A549 (cell line): Measurements from ENCODE around the gene NELFCD. TPM values are rescaled to one million over a fixed set of nuclear protein-coding genes. Genes with fewer than 3 reads are reported as not detected.

Experiments used
- ATAC-seq, 2 experiments: fragments of 200-7000 bp in 1 of 2; fragments of >200 bp in 1 of 2; cut with Nextera tagmentation in 1 of 2; cut with Tn5 transposase in 1 of 2; 3 replicates each; pipeline versions ENCODE4 v1.8.0 to v1.9.1; 2018 to 2020; ENCODE audit warnings: mild to moderate bottlenecking in 1 of 2, moderate library complexity in 1 of 2
- CTCF ChIA-PET: fragments of 300-600 bp; sonication (Branson Sonifier 250); formaldehyde crosslinking; extraction: SDS; loops from one replicate; lab custom pipeline; 2021; ENCODE audit warnings: antibody characterized with exemption, inconsistent platforms; lab: Yijun Ruan, JAX
- POLR2A ChIA-PET: fragments of 350-600 bp; formaldehyde crosslinking; extraction: SDS; loops from one replicate; lab custom pipeline; 2021; ENCODE audit warnings: antibody characterized with exemption, inconsistent platforms; lab: Yijun Ruan, JAX
- DNase-seq, 2 experiments: peaks; one replicate each; pipeline versions ENCODE4 v3.0.0 to v3.0.0-alpha.2; 2011 to 2016; ENCODE audit warnings: low read depth in 1 of 2, low spot score in 1 of 2
- FAIRE-seq: peaks from 2 replicates; lab custom pipeline; 2011; peaks lifted over from hg19 to GRCh38; lab: Jason Lieb, UNC
- H3K27ac ChIP-seq, 2 experiments: fragments of >200 bp; sonication (Bioruptor Twin); formaldehyde crosslinking; 3 replicates each; pipeline ENCODE4 v1.5.1; 2016 to 2017
- H3K4me1 ChIP-seq: fragments of >200 bp; sonication (Bioruptor Twin); formaldehyde crosslinking; 3 replicates; pipeline ENCODE4 v1.6.1; 2016
- H3K4me2 ChIP-seq: fragments of >200 bp; sonication (Bioruptor Twin); formaldehyde crosslinking; 3 replicates; pipeline ENCODE4 v1.6.1; 2016
- H3K4me3 ChIP-seq: fragments of >200 bp; sonication (Bioruptor Twin); formaldehyde crosslinking; 3 replicates; pipeline ENCODE4 v1.5.1; 2016
- H3K9me3 ChIP-seq: fragments of >200 bp; sonication (Bioruptor Twin); formaldehyde crosslinking; 3 replicates; pipeline ENCODE4 v1.6.1; 2016
- ATOH8 ChIP-seq: fragments of 250-450 bp; sonication (Bioruptor Pico); IDR thresholded peaks from 2 replicates; pipeline ENCODE4 v1.5.0; 2020; ENCODE audit warnings: low read depth, mild to moderate bottlenecking, moderate library complexity
- BHLHE40 ChIP-seq: IDR thresholded peaks from 2 replicates; pipeline ENCODE4 v1.6.1; 2012; ENCODE audit warnings: low read depth, low read length, inconsistent platforms
- CBX2 ChIP-seq: fragments of 200-600 bp; sonication (generic); IDR thresholded peaks from 2 replicates; pipeline ENCODE4 v1.6.1; 2016; ENCODE audit warnings: low read depth, mild to moderate bottlenecking, borderline replicate concordance
- CBX8 ChIP-seq: fragments of 200-600 bp; sonication (generic); IDR thresholded peaks from 2 replicates; pipeline ENCODE4 v1.6.1; 2016
- CEBPB ChIP-seq, 2 experiments: fragments of >200 bp in 1 of 2; sonication (Bioruptor Twin) in 1 of 2; formaldehyde crosslinking in 1 of 2; IDR thresholded peaks; 2 replicates each; pipeline ENCODE4 v1.6.1; 2012 to 2016
- CHD2 ChIP-seq: fragments of 150-350 bp; IDR thresholded peaks from 2 replicates; pipeline ENCODE4 v1.6.1; 2014; ENCODE audit warnings: low read length; ENCODE audit not compliant: partially characterized antibody
- CHD4 ChIP-seq: fragments of 200-600 bp; sonication (generic); IDR thresholded peaks from 2 replicates; pipeline ENCODE4 v1.6.1; 2016; ENCODE audit warnings: antibody characterized with exemption, mild to moderate bottlenecking, borderline replicate concordance
- E2F6 ChIP-seq: IDR thresholded peaks from 2 replicates; pipeline ENCODE4 v1.6.1; 2012; ENCODE audit warnings: low read depth, borderline replicate concordance
- EHF ChIP-seq: fragments of 250-450 bp; sonication (Bioruptor Pico); IDR thresholded peaks from 2 replicates; pipeline ENCODE4 v1.5.0; 2020; ENCODE audit warnings: mild to moderate bottlenecking
- ELK1 ChIP-seq: fragments of 150-350 bp; IDR thresholded peaks from 2 replicates; pipeline ENCODE4 v1.6.1; 2014; ENCODE audit warnings: low read depth, mild to moderate bottlenecking, low read length
- EP300 ChIP-seq, 2 experiments: fragments of >200 bp; sonication (Bioruptor Twin); formaldehyde crosslinking; IDR thresholded peaks; 2 replicates in 1 of 2; 3 replicates in 1 of 2; pipeline ENCODE4 v1.6.1; 2016 to 2017
- HES2 ChIP-seq: fragments of >200 bp; sonication (Bioruptor Twin); formaldehyde crosslinking; IDR thresholded peaks from 2 replicates; pipeline ENCODE4 v1.6.1; 2016
- HEYL ChIP-seq: fragments of 250-450 bp; sonication (Bioruptor Pico); IDR thresholded peaks from 2 replicates; pipeline ENCODE4 v1.8.0; 2021; ENCODE audit warnings: mild to moderate bottlenecking, moderate library complexity
- HOXB13 ChIP-seq: fragments of 250-450 bp; sonication (Bioruptor Pico); IDR thresholded peaks from 2 replicates; pipeline ENCODE4 v1.5.0; 2020; ENCODE audit warnings: low read depth, mild to moderate bottlenecking, moderate library complexity
- KDM1A ChIP-seq: fragments of 200-600 bp; sonication (generic); IDR thresholded peaks from 2 replicates; pipeline ENCODE4 v1.6.1; 2016; ENCODE audit warnings: low read depth, mild to moderate bottlenecking
- KDM5A ChIP-seq: fragments of 200-600 bp; sonication (generic); IDR thresholded peaks from 2 replicates; pipeline ENCODE4 v1.6.1; 2016; ENCODE audit warnings: antibody characterized with exemption, mild to moderate bottlenecking
- PHF8 ChIP-seq: fragments of 200-600 bp; sonication (generic); IDR thresholded peaks from 2 replicates; pipeline ENCODE4 v1.6.1; 2016; ENCODE audit warnings: low read depth, mild to moderate bottlenecking, antibody characterized with exemption, moderate library complexity, borderline replicate concordance
- RCOR1 ChIP-seq: fragments of 150-350 bp; IDR thresholded peaks from 2 replicates; pipeline ENCODE4 v1.6.1; 2014; ENCODE audit warnings: antibody characterized with exemption, low read length, low read depth
- TFCP2L1 ChIP-seq: fragments of 250-450 bp; sonication (Bioruptor Pico); IDR thresholded peaks from 2 replicates; pipeline ENCODE4 v1.5.0; 2021; ENCODE audit warnings: mild to moderate bottlenecking
- USF2 ChIP-seq: fragments of 450-650 bp; IDR thresholded peaks from 2 replicates; pipeline ENCODE4 v1.6.1; 2014; ENCODE audit warnings: antibody characterized with exemption
- ZC3H11A ChIP-seq: fragments of 450-650 bp; IDR thresholded peaks from 2 replicates; pipeline ENCODE4 v1.6.1; 2014; ENCODE audit warnings: antibody characterized with exemption, mild to moderate bottlenecking
- ZSCAN20 ChIP-seq: fragments of 250-450 bp; sonication (Bioruptor Pico); IDR thresholded peaks from 2 replicates; pipeline ENCODE4 v1.8.0; 2022; ENCODE audit warnings: mild to moderate bottlenecking, moderate library complexity
- WGBS: methylation state at CpG from one replicate; pipeline ENCODE4 v1.1.6; 2017; ENCODE audit errors: missing lambda C conversion rate; 5-methylcytosine and 5-hydroxymethylcytosine counted together
- polyA plus RNA-seq, 4 experiments: library from polyadenylated mRNA; depleted of rRNA in 3 of 4; stranded (reverse); fragments of >200 nt; fragmentation: RNase III in 1 of 4; extraction: RNeasy Plus Mini Kit Qiagen cat#74134 plus additional on column Dnase treatment in 1 of 4; gene quantifications; 2 replicates in 3 of 4; 3 replicates in 1 of 4; pipeline ENCODE4 v1.2.3, GENCODE V29; 2011 to 2017
- TF ChIP-seq, protein P1 (sequence below): IDR thresholded peaks from 2 replicates; pipeline ENCODE4 v1.6.1; 2012

NELFCD gene
- polyA plus RNA-seq, 2 of the 4 experiments (the other 2 are of a cell fraction), result 58.8 to 74.0 TPM

DNA sequence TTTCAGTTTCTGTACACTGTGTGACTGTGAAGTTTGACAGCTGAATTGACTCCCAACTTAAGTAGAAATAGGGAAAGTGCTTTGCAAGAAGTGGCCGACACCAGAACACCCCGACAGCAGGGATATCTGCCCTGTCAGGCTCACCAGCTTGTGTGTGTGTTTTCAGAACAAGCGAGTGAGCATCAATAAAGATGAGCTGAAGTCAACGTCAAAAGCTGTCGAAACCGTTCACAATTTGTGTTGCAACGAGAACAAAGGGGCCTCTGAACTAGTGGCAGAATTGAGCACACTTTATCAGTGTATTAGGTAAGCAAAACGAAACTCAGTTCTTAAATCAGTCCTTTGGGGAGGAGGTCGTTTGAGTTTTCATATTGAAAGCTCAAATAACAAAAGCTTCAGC, 10.7 kb downstream of the NELFCD start:
- ATAC-seq (no peak), FAIRE-seq (no peak), DNase-seq (no peak)
- ChIA-PET CTCF (no interaction called here), POLR2A (no interaction called here)
- Histone ChIP-seq H3K9me3 (no peaks in the 10 kb centered on the region), H3K4me3 (no peak overlapping the region), H3K4me1 (peaks cover 20% of the 10 kb centered on the region), H3K27ac (no peak overlapping the region), H3K4me2 (no peak overlapping the region)
- 86% methylated on average over 9 of the region's 9 CpGs for WGBS
- TF ChIP-seq BHLHE40 (no peak), HEYL (CRISPR knock-in tag) (no peak), CHD4 (no peak), CEBPB (IDR thresholded peaks at IDR 0.05) (no peak), RCOR1 (no peak), ZSCAN20 (CRISPR knock-in tag) (no peak), ZC3H11A (no peak), ELK1 (no peak), KDM5A (no peak), CBX8 (no peak), EP300 (IDR thresholded peaks at IDR 0.05) (no peak), CBX2 (no peak), CHD2 (no peak), USF2 (no peak), HES2 (no peak), E2F6 (no peak), PHF8 (no peak)
- TF ChIP-seq, protein P1, sequence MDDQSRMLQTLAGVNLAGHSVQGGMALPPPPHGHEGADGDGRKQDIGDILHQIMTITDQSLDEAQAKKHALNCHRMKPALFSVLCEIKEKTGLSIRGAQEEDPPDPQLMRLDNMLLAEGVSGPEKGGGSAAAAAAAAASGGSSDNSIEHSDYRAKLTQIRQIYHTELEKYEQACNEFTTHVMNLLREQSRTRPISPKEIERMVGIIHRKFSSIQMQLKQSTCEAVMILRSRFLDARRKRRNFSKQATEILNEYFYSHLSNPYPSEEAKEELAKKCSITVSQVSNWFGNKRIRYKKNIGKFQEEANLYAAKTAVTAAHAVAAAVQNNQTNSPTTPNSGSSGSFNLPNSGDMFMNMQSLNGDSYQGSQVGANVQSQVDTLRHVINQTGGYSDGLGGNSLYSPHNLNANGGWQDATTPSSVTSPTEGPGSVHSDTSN, result no peak

DNA sequence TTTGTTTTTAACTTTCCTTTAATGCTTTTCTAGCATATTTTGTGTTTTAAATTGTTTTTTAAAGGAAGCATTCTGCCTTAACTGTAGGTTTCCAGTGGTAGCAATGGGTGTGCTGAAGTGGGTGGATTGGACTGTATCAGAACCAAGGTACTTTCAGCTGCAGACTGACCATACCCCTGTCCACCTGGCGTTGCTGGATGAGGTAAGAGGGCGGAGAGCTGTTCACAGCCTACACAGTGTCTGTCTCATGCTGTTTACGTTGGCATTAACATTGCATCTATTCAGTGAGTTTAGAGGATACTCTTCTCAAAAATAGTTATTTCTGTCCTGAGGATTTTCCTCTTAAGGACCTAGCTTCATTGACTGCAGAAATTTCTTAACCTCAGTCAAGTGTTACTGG, 11.9 kb downstream of the NELFCD start:
- no peak for DNase-seq
- TF ChIP-seq ATOH8 (CRISPR knock-in tag) (no peak), EHF (CRISPR knock-in tag) (no peak), TFCP2L1 (CRISPR knock-in tag) (no peak), HOXB13 (CRISPR knock-in tag) (no peak), KDM1A (no peak)
- no peak overlapping the region for H3K27ac ChIP-seq
- H3K4me1 ChIP-seq, result peaks cover 20% of the 10 kb centered on the region
- no peak for FAIRE-seq
- ATAC-seq, result no peak
- ChIA-PET POLR2A (interaction anchor here (0.9 to 1.6 kb wide), 2 partner anchors 11 to 15 kb away, joined by 3 to 5 read pairs; partner anchors contain the start of gene NELFCD), CTCF (interaction anchor here (0.9 to 2.1 kb wide), 3 partner anchors 16 to 94 kb away, joined by 3 to 7 read pairs (median 3); no protein-coding TSS in a partner anchor)
- 85% methylated on average over 3 of the region's 3 CpGs for WGBS
- H3K4me2 ChIP-seq, result no peak overlapping the region
- H3K9me3 ChIP-seq, result no peaks in the 10 kb centered on the region
- H3K4me3 ChIP-seq, result no peak overlapping the region
